Pons (tissue), 1 donor: ENCODE measurements around the gene NEU4.

ENCODE experiments used
- DNase-seq: peaks from one replicate; pipeline ENCODE4 v3.0.0-alpha.2; 2016; ENCODE audit warnings: low spot score

The NEU4 gene

DNA sequence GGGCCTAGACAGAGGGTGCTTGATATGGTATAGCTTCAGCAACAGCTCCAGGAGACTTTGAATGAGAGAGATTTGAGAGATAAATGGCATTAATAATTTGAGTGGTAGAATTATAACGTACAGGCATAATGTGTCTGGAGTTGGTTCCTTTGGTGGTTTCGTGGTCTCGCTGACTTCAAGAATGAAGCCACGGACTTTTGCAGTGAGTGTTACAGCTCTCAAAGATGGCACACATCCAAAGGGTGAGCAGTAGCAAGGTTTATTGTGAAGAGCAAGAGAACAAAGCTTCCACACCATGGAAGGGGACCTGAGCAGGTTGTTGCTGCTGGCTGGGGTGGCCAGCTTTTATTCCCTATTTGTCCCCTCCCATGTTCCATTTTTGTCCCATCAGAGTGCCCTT, 26.6 kb downstream of the NEU4 start:
- DNase-seq, result no peak

DNA sequence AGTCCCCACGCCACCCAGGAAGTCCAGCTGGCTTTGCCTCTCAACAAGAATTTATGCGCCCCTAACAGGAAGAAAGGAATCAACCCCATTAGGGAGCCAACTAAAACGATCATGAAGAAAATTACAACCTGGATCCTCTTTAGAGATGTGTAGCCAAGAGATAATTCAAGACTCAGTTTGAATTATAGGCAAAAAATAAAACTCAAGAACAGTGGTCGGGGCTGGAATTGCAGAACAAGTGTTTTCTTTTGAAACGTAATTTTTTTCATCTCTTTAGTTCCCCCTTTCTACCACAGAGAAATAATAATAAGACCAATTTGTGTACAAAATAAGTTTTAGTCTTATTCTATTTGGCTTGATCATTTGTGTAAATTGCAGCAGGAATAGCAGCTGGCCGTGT, 27.3 kb downstream of the NEU4 start:
- no peak for DNase-seq

DNA sequence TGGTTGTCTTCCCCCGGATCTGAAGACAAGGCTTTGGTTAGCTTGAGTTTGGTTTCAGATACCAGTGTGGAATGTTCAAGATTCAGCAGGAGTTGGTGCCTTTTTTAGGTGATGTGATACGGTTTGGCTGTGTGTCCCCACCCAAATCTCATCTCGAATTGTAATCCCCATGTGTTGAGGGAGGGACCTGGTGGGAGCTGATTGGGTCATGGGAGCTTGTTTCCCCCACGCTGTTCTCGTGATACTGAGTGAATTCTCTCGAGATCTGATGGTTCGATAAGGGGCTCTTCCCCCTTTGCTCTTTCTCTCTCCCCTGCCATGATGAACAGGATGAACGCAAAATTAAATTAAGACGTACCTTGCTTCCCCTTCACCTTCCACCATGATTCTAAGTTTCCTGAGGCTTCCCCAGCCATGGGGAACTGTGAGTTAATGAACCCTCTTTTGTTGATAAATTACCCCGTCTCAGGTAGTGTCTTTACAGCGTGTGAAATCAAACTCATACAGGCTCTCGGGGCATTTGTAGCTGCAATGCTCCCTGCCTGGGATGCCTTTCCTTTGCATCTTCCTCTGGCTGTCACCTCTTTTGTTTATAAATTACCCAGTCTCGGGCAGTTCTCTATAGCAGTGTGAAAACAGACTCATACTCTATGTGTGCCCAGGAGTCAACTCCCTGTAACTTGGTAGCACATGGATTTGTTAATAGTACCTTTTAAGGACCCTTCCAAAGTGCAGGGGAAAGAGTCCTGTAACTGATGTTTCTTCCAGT, 28.4 kb downstream of the NEU4 start:
- DNase-seq, result no peak

DNA sequence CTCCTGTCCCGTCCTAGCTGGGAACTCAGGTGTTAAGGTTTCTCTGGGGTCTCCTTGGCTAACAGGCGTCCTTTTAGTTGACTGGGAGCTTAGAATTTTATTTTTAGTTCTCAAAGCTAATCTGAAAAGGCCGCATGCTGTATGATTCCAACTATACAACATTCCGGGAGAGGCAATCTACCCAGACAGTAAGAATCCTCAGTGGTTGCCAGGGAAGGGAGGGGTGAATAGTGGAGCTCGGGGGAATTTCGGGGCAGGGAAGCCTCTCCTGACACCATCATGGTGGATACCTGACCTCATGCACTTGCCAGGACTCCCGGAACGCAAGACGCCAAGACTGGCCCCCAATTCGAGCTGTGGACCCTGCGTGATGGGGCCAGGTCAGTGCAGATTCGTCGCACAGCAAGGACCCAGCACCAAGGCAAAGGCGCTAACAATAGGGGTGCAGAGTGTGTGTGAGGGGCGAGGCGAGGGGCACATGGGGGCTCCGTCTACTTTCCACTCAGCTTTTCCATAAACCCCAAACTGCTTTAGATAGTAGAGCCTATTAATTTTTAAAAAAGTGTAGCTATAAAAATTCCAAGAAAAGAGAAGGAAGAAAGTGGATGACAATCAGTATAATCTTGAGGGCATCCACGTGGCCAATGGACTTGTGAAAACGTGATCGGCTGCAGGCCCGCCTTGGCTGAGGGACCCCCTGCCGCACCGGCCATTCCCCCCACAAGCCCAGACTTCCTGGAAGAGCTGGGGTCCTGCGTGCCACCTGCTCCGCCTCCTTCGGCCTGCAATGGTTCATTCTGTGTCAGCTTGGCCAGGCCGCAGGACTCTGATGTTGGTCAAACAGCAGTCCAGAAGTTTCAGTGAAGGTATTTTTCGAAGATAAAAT, 32.4 kb downstream of the NEU4 start:
- no peak for DNase-seq

DNA sequence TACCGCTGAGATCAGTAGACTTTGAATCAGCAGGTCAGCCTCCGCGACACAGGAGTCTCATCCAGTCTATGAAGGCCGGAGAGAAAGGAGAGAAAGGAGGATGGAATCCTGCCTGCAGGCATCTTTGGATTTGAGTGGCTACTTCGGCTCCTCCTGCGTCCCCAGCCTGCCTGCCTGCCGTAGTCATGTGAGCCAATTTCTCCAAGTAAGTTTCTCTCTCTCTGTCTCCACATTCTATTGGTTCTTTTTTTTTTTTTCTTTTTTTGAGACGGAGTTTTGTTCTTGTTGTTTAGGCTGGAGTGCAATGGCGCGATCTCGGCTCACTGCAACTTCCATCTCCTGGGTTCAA, 33.0 kb downstream of the NEU4 start:
- DNase-seq, result no peak

DNA sequence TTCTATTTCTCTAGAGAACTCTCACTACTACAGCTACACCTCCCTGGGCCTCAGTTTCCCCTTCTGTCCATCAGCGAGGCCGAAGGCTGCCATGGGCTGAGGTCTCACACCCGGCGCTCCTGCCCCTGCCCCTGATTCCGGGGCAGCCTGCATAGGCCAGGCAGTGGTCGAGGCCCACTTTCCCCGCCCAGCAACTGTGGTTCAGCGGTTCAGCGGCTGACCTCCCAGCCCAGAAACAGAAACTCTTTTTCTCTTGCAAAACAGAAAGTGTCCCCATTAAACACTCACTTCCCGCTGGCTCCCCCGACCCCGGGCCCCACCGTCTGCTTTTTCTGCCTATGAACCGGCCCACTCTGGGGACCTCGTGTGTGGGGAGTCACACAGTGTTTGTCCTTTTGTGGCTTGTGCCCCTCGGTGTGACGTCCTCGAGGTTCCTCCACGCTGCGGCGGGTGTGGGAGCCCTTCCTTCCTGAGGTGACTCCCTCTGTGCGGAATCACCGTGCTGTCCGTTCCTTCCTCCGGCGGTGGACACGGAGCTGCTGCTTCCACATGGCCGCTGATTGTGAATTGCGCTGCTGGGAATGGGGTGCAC, 33.7 kb downstream of the NEU4 start:
- peak; percentile 40 for DNase-seq

DNA sequence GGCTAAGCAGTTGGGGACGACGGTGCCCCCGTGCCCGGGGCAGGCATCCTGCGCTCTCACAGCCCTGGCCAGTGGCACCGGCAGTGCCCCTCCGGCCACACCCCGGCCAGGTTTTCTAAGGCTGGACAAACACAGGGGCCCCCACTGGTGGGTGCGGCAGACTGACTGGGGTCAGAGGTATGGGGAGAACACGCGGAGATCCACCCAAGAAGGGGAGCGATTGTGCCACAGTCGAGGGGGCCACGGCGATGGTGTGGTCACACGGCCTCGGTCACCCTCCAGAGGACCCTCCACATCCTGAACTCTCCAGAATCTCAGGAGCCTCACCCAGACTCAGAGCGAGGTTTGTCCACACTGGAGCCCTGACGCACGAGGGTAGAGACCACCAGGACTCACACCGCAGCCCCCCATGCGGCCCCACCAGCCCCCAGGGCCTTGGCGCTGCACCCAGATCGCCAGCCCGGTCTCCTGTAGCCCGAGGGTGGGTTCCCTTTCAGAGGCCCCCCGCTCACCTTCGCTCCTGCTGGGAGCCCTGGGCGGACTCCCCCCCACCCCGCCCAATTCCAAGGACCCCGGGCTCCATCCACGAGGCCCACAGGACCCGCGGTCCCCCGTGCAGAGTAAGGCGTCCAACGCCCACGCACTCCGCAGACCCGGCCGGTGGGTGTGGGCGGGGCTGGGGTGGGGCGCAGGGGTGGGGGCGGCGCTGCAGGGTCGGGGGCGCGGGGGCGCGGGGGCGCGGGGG, 34.5 kb downstream of the NEU4 start:
- DNase-seq, result no peak

DNA sequence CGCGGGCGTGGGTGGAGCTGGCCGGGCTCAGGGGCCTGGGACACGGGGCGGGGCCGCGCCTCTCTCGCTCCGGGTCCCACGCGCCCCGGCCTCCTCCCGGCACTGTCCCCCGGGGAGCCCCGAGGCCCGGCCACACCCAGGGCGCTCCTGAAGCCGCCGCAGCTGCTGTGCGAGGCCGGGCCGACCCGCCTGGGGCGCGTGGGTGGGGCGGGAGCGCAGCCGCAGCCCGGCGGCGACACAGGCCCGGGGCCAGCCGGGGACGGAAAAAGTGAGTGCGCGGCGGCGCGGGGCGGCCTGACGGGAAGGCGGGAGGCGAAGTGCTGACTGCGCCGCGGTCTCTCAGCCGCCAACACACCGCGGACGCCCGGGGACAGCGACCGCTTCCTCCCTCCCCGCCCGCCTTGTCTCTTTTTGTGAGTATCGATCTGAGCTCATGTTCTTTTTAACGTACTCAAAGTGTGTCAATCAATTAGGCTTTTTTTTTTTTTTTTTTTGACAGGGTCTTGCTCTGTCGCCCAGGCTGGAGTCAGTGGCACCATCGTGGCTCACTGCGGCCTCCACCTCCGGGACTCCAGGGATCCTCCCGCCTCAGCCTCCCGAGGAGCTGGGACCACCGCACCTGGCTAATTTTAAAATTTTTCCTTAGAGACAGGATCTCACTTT, 35.2 kb downstream of the NEU4 start:
- no peak for DNase-seq

DNA sequence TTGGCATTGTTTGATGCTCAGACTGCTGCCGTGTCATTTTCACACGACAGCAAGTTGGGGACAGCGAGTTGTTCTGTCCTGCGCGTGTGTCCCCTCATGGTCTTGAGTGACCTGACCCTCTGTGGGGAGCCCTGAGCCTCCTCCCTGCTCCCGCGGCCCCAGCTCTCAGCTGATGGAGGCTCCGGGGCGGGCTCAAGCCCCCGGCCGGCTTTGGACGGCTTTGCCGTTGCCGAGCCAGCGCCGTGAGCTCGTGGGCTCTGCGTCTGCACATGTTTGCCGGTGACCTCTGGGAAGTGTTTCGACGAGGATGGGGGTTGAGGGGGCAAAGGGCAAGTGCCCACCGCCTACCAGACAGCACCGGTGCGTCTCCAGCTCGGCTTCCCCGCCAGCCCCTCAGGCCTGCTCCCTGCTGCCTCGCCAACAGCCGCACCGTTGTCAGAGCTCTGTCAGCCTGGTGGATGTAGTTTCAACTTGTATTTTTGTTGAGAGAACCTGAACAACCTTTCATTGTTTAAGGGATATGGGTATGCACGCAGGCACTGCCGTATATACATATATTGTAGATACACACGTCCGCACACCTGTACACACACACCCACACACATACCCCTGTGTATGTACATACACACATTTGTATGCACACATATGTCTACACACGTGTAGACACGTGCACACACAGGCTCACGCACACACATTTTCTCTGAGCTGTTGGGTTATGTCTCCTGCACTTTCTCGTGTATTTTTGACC, 36.0 kb downstream of the NEU4 start:
- DNase-seq, result no peak

DNA sequence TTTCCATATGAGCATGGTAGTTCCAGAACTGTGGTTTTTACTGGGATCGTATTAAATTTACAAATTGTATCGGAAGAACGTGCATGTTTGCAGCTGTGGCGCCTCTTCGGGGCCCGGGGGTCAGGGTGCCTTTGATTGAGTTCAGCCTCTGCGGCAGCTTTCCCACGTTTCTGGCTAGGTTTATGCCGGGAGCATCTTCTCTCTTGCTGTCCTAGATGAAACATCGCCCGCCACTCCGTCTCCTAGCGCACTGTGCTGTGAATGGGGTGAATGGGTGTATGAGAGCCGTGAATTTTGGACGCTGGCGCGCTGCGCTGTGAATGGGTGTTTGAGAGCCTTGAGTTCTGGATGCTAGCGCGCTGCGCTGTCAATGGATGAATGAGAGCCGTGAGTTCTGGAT, 37.4 kb downstream of the NEU4 start:
- no peak for DNase-seq

DNA sequence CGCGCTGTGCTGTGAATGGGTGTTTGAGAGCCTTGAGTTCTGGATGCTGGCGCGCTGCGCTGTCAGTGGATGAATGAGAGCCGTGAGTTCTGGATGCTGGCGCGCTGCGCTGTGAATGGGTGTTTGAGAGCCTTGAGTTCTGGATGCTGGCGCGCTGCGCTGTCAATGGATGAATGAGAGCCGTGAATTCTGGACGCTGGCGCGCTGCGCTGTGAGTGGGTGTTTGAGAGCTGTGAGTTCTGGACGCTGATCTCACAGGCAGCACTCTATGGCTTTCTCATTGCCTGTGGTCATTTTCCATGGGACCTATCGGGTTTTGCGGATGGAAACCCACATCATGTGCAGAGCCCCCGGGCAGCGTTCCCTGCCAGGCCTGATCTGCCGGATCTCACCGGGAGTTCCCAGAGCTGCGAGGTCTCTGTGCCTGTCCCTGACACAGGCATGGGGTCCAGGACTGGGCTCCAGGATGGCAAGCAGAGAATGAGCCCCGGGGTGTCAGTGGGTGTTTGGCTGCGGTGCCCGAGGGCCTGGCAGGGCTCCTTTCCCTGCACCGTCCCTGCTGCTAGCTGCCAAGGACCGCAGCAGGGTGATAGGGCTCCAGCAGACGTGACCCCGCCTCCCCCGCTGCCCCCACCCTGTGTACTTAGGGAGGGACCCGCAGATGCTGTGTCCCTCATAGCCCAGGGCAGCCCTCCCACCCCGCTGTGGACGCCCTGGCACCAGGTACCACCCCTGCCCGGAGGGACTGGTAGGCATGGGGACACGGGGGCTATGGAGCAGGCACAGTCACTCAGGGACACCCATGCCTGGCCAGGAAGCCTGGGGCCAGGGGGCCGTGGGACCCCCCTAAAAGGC, 40.0 kb downstream of the NEU4 start:
- DNase-seq, result no peak

DNA sequence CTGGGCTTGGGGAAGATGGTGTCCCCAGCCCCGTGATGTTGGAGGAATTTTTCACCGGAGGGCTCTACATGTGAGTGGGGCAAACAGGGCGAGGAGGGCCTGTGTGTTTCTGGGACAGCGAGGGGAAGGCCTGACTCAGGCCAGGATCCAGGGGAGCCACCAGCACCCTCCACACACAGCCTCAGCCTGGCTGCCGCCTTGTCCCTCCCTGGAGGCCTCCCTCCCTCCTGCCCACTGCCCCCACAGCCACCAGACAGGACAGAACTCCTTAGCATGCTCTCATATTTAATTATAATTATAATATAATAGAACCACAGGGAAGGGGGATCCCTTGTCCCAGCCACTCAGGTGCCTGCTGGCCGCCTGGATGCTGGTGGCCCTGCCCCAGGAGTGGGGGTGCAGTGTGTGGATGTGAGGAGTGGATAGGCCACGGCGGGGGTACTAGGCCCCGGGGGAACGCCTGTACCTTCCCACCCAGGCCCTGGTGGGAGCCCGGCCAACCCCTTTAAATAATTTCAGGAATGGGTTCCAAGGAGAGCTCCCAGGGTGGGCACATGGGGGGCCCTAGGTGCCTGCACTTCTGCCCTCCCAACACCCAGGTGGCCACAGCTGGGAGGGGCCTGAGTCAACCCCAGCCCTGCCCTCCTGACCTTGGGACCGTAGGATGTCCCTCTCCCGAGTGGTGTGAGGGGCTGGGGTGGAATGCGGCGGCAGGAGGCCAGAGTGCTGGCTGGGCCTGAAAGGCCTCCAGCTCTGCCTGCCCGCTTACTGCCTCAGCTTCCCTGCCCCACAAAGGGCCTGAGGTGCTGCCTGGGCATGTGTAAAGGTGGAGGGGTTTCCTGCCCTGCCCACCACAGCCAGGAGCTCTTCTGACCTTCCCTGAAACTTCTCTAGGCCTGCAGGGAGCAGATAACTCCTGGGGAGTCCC, 40.9 kb downstream of the NEU4 start:
- DNase-seq, result no peak

DNA sequence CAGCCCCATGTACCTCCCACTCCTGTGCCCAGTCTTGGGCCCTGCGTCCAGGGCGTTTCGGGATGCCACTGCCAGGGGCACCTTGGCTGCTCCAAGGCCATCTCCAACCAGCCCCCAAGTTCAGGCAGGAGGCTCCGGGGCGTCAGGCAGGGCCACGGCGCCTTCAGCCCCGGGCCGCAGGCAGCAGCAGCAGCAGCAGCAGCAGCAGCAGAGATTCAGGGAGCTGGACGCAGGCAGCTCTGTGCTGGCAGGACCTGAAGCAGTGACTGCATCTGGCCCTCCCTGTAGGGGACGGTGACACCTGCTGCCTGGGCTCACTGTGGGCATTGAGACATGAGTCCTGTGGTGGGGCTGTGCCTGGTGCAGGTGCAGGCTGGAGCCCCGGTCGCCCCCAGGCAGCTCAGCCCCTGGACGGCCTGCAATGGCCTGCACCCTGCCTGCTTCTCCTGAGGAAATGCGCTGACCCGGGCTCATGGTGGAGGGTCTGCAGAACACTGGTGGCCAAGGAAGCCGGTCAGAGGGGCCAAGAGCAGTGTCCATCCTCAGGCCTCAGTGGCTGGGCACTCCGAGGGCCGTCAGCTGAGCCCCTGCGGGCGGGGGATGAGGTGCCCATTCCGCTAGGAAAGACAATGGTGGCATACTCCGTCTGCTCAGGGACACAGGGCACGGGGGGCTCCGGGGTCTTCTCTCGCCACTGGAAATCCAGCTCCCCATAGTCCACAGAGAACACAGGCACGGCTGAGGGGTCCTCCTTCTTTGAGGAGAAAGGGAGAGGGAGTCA, 41.7 kb downstream of the NEU4 start:
- no peak for DNase-seq

DNA sequence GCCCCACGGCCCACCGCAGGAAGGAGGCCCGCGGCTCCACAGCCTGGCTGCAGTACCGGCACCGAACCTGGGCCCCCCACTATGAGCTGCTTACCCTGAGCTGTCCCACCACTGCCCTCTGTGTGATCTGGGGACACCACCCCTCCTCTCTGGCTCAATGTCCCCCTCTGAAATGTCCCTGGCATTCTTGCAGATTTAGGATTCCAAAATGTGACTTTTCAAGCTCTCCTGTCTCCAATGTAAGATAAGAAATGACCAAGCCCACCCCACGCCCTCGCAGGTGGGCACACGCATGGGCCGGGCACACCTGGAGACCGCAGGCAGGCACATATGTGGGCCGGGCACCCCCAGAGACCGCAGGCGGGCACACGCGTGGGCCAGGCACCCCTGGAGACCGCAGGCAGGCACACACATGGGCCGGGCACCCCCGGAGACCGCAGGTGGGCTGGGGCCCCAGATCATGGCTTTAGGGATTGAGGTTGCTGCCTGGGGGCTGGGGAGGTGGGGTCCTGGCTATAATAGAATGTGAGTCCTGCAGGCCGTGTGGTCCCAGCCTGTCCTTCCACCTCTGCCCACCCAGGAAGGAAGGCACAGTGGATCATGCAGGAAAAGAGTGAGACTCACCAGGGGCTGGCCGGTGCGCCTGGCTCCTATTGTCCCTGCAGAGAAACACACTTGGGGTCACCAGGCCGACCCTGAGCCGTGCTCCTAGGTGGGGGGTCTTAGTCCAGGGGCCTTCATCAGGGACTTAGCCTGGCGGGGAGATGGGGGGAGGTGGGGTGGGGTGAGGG, 42.5 kb downstream of the NEU4 start:
- DNase-seq, result no peak

DNA sequence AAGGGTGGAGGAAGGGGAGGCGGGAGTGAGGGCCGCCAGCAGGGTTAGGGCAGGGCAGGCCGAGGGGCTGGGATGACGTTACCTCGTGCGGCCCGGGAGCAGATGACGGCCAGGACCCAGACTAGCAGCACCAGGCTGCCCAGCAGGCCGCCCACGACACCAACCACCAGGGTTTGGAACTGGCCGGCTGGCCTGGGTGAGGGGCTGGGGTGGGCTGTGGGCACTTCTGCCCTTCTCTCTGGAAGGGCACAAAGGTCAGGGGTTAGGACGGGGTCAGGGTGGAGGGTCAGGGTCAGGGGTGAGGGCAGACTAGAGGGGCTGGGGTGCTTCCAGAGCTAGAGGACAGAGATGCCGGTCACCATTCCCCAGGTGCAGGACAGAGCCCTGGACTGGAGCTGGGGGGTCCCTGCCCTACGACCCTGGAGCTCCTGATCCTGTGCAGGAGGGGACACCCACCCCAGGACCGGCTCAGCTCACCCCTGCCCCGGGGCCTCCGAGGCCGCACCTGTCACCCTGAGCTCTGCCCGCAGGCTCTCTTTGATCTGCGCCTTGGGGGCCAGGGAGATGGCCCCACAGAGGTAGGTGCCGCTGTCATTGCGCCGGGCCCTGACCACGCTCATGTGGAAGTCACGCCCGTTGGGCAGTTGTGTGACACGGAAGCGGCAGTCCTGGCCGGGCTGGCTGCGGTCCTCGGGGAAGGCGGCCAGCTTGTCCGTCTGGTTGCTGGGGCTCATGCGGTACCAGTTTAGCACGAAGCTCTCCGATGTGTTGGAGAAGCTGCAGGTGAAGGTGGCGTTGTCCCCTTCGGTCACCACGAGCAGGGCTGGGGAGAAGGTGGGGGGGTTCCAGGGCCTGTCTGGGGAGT, 43.4 kb downstream of the NEU4 start:
- no peak for DNase-seq

DNA sequence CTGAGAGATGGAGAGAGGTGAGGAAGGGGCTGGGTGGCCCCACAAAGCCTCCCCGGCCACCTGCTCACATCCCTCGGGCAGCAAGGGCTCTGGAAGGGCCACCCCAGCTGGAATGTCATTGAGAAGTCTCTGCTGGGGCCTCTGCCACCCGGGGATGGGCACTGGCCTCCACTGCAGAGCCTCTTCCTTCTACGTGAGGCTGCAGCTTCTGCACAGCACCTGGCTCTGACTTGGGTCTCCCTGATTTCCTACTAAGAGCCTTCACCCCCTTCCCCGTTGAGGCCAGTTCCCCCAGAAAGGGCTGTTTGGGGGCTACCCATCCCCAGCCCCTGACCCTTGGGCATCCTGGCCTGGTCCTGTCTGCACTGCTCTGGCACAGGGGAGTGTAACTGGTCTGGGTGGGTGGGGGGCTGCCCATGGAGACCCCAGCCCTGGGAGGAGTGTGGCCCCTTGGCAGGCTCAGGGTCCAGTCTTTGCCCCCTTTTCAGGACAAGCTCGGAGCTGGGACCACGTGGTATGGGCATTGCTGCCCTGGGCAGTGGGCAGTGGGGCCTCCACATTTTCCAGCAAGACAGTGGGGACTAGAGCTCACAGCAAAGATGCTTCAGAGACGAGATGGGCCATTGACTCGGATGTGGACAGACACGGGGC, 44.1 kb downstream of the NEU4 start:
- no peak for DNase-seq
